Measurements from ENCODE around the gene NF1.
"Not testable (repeated sequence)": the region's sequence is repeated elsewhere in the genome, so short reads cannot be mapped to it uniquely, and the experiment has no call there.

The NF1 gene

GRCh38 chr17:31078290-31078689 is 16.5 kb upstream of the NF1 start:
- DNase-seq (ENCODE audit: low read depth), result no peak

GRCh38 chr17:31079731-31080130 is 15.0 kb upstream of the NF1 start:
- no peak for DNase-seq (ENCODE audit: low read depth)

- peak; percentile 92 for DNase-seq (ENCODE audit: low read depth)
Observed at GRCh38 chr17:31085563-31085962, 9.2 kb upstream of the NF1 start.

- DNase-seq (ENCODE audit: low read depth), result no peak
Observed at GRCh38 chr17:31089471-31089870, 5.3 kb upstream of the NF1 start.

GRCh38 chr17:31090650-31091049 is 4.1 kb upstream of the NF1 start:
- not testable (repeated sequence) for DNase-seq (ENCODE audit: low read depth)

- DNase-seq (ENCODE audit: low read depth), result no peak
Observed at GRCh38 chr17:31092475-31093064, 2.2 kb upstream of the NF1 start.

GRCh38 chr17:31093866-31094599 is 744 bp upstream of the NF1 start:
- DNase-seq (ENCODE audit: low read depth), result no peak

GRCh38 chr17:31095236-31096105 is 694 bp downstream of the NF1 start:
- peak; percentile 50 for DNase-seq (ENCODE audit: low read depth)

GRCh38 chr17:31096106-31096436 is 1.3 kb downstream of the NF1 start:
- DNase-seq (ENCODE audit: low read depth), result no peak

GRCh38 chr17:31099016-31099415 is 4.2 kb downstream of the NF1 start:
- DNase-seq (ENCODE audit: low read depth), result no peak

GRCh38 chr17:31100840-31101459 is 6.2 kb downstream of the NF1 start:
- no peak for DNase-seq (ENCODE audit: low read depth)

- no peak for DNase-seq (ENCODE audit: low read depth)
Observed at GRCh38 chr17:31101943-31102342, 7.2 kb downstream of the NF1 start.

GRCh38 chr17:31105991-31106390 is 11.2 kb downstream of the NF1 start:
- no peak for DNase-seq (ENCODE audit: low read depth)

GRCh38 chr17:31111183-31111582 is 16.4 kb downstream of the NF1 start:
- DNase-seq (ENCODE audit: low read depth), result no peak

GRCh38 chr17:31112001-31112661 is 17.4 kb downstream of the NF1 start:
- peak; percentile 60 for DNase-seq (ENCODE audit: low read depth)

- peak; percentile 91 for DNase-seq (ENCODE audit: low read depth)
Observed at GRCh38 chr17:31113368-31113767, 18.6 kb downstream of the NF1 start.

- no peak for DNase-seq (ENCODE audit: low read depth)
Observed at GRCh38 chr17:31113939-31114338, 19.2 kb downstream of the NF1 start.

GRCh38 chr17:31114956-31115555 is 20.3 kb downstream of the NF1 start:
- DNase-seq (ENCODE audit: low read depth), result no peak

GRCh38 chr17:31116167-31116566 is 21.4 kb downstream of the NF1 start:
- no peak for DNase-seq (ENCODE audit: low read depth)

- DNase-seq (ENCODE audit: low read depth), result no peak
Observed at GRCh38 chr17:31122746-31123145, 28.0 kb downstream of the NF1 start.

GRCh38 chr17:31126318-31126717 is 31.5 kb downstream of the NF1 start:
- DNase-seq (ENCODE audit: low read depth), result no peak

GRCh38 chr17:31128241-31128640 is 33.5 kb downstream of the NF1 start:
- no peak for DNase-seq (ENCODE audit: low read depth)

Data from amniotic epithelial cell (primary cell).